AG04450 (cell line): ENCODE data around the gene HTR1E. TPM values are rescaled to one million over a fixed set of nuclear protein-coding genes. Genes with fewer than 3 reads are reported as not detected.

Experiments used
- CTCF ChIA-PET: fragments of 300-600, 350-600 bp; formaldehyde crosslinking; extraction: SDS; loops from one replicate; lab custom pipeline; 2022; ENCODE audit warnings: antibody characterized with exemption, inconsistent platforms; lab: Charles Lee
- POLR2A ChIA-PET: fragments of 350-600 bp; formaldehyde crosslinking; extraction: SDS; loops from one replicate; lab custom pipeline; 2021; ENCODE audit warnings: antibody characterized with exemption, inconsistent platforms; lab: Yijun Ruan, JAX
- DNase-seq: peaks from one replicate; pipeline ENCODE4 v3.0.0-alpha.2; 2011; ENCODE audit warnings: low read depth, low spot score
- H3K27ac ChIP-seq: one replicate; pipeline ENCODE4 v1.5.1; 2012; ENCODE audit warnings: low read depth, low read length, control low read depth
- H3K27me3 ChIP-seq: one replicate; pipeline ENCODE4 v1.6.0; 2012; ENCODE audit warnings: low read length; ENCODE audit not compliant: control insufficient read depth, insufficient read depth
- H3K4me3 ChIP-seq: 2 replicates; pipeline ENCODE4 v1.5.1; 2011; ENCODE audit warnings: mild to moderate bottlenecking, low read depth, low read length, control low read depth
- H3K9me3 ChIP-seq: 2 replicates; pipeline ENCODE4 v1.5.1; 2012; ENCODE audit warnings: low read length; ENCODE audit not compliant: control insufficient read depth, insufficient read depth
- polyA plus RNA-seq: library from polyadenylated mRNA; depleted of rRNA; stranded (reverse); fragments of >200 nt; gene quantifications from 2 replicates; pipeline ENCODE4 v1.2.3, GENCODE V29; 2011; rRNA removed
- small RNA-seq: library from RNA; depleted of rRNA; stranded (forward); fragments of <200 nt; gene quantifications from one replicate; pipeline ENCODE3, GENCODE V24; 2012; ENCODE audit warnings: low read depth; ENCODE audit not compliant: insufficient read length
- TF ChIP-seq, protein P1 (sequence below): IDR thresholded peaks from 2 replicates; pipeline ENCODE4 v1.5.1; 2011; ENCODE audit warnings: low read depth, low read length, control low read depth, inconsistent platforms

Gene HTR1E
- polyA plus RNA-seq, 1 experiment = not detected

DNA sequence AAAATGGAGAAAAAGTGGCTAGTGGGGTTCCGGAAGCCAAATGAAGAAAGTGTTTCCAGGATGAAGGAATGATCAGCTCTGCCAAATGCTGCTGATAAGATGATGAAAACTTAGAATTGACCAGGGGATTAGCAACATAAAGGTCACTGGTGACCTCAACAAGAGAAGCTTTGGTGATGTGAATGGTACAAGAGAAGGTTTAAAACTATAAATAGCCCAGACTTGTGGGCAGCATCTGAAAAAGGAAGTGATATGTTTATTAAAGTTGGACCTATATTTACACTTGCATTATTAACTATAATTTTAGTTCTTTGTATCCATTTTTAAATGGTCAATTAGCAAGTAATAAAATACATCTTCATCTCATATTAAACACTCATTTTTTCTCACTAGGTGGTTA lies 112.5 kb downstream of the HTR1E start:
- TF ChIP-seq, protein P1, sequence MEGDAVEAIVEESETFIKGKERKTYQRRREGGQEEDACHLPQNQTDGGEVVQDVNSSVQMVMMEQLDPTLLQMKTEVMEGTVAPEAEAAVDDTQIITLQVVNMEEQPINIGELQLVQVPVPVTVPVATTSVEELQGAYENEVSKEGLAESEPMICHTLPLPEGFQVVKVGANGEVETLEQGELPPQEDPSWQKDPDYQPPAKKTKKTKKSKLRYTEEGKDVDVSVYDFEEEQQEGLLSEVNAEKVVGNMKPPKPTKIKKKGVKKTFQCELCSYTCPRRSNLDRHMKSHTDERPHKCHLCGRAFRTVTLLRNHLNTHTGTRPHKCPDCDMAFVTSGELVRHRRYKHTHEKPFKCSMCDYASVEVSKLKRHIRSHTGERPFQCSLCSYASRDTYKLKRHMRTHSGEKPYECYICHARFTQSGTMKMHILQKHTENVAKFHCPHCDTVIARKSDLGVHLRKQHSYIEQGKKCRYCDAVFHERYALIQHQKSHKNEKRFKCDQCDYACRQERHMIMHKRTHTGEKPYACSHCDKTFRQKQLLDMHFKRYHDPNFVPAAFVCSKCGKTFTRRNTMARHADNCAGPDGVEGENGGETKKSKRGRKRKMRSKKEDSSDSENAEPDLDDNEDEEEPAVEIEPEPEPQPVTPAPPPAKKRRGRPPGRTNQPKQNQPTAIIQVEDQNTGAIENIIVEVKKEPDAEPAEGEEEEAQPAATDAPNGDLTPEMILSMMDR = no peak
- CTCF ChIA-PET = no interaction called here
- no peak for DNase-seq

DNA sequence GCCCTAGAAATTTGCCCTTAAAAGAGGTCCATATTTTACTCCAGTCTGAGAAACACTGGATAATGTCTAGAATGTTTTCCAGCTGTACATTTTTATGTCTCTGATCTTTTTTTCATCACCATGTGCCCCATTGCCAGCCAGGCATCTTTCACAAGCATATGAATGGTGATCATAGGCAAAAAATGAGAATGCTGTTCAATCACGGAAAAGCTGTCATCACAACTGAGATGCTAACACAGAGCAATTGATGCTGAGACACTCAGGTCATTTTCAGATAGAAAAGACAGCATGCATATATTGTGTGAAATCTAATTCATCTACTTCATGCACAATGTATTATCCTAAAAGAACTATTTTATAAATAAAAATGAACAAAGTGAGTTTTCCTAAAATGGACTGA lies 116.0 kb downstream of the HTR1E start:
- no peak overlapping the region for H3K4me3 ChIP-seq
- POLR2A ChIA-PET = no interaction called here

More for the DNA sequence above, 112.5 kb downstream of the HTR1E start:
- POLR2A ChIA-PET = no interaction called here
- no peak overlapping the region for H3K27ac ChIP-seq
- no peaks in the 10 kb centered on the region for H3K9me3 ChIP-seq
- H3K4me3 ChIP-seq = no peak overlapping the region
- no peaks in the 10 kb centered on the region for H3K27me3 ChIP-seq

DNA sequence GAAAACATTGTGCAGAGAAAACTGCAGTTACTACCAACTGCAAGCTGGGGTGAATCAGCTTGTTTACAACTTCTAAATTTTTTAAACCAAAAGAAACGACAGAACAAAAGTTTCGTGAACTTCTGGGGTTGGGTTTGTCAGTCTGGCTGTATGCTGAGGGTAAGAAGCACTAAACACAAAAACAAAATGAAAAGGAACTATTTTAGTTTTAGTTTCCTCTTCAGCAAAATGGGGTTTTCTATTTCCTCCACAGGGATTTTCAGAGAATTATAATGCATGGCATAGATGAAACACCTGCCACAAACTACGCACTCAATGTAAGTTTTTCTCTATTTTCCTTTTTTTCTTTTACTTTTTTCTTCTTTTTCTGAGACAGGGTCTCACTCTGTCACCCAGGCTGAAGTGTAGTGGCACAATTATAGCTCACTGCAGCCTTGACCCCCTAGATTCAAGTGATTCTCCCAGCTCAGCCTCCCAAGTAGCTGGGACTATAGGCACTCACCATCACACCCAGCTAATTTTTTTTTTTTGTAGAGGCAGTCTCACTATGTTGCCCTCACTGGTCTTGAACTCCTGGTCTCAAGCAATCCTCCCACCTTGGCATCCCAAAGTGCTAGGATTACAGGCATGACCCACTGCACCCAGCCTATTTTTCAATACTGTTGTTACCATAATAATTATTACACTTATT lies 117.0 kb downstream of the HTR1E start:
- POLR2A ChIA-PET = no interaction called here
- no peak overlapping the region for H3K4me3 ChIP-seq
- no peaks in the 10 kb centered on the region for H3K9me3 ChIP-seq
- TF ChIP-seq, protein P1 = no peak
- no peak overlapping the region for H3K27ac ChIP-seq
- no peak for DNase-seq
- CTCF ChIA-PET = no interaction called here
- no peaks in the 10 kb centered on the region for H3K27me3 ChIP-seq

More for the DNA sequence above, 116.0 kb downstream of the HTR1E start:
- H3K27ac ChIP-seq = no peak overlapping the region
- no peaks in the 10 kb centered on the region for H3K9me3 ChIP-seq
- H3K27me3 ChIP-seq = no peaks in the 10 kb centered on the region
- no peak for DNase-seq
- TF ChIP-seq, protein P1 = no peak
- CTCF ChIA-PET = no interaction called here

DNA sequence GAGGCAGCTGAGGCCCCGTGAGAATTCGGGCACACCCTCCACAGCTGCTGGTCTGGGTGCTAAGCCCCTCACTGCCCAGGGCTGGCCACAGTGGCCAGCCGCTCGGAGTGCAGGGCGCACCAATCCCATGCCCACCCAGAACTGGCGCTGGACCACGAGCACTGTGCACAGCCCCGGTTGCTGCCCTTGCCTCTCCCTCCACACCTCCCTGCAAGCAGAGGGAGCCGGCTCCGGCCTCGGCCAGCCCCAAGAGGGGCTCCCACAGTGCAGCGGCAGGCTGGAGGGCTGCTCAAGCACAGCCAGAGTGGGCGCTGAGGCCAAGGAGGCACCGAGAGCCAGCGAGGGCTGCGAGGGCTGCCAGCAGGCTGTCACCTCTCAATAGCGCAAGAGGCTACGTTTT lies 122.6 kb downstream of the HTR1E start:
- DNase-seq = no peak
- H3K4me3 ChIP-seq = no peak overlapping the region
- no peak overlapping the region for H3K27ac ChIP-seq
- ChIA-PET POLR2A (no interaction called here), CTCF (no interaction called here)
- H3K27me3 ChIP-seq = no peaks in the 10 kb centered on the region
- H3K9me3 ChIP-seq = no peaks in the 10 kb centered on the region
- TF ChIP-seq, protein P1 = no peak

DNA sequence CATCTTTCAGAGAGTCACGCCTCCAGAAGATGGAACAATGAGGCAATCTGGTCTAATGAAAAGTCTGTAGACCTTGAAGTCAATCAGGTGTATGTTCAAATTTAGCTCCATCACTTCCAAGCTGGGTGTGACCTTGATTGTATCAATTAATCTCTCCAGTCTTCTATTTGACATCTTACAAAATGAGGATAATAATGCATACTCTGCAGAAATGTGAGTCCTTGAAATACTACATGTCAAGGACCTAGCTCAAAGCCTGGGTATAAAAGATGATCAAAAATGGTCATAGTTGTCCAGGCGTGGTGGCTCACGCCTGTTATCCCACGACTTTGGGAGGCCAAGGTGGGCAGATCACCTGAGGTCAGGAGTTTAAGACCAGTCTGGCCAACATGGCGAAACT lies 127.8 kb downstream of the HTR1E start:
- TF ChIP-seq, protein P1 = no peak
- ChIA-PET CTCF (interaction anchor here (0.8 to 3.7 kb wide), 4 partner anchors 14 to 328 kb away, joined by 3 to 53 read pairs (median 5); no protein-coding TSS in a partner anchor), POLR2A (no interaction called here)
- Histone ChIP-seq H3K4me3 (no peak overlapping the region), H3K9me3 (no peaks in the 10 kb centered on the region), H3K27ac (no peak overlapping the region), H3K27me3 (peaks cover 5% of the 10 kb centered on the region)
- DNase-seq = no peak

Small RNA genes within 50 kb of the gene (small RNA-seq; reads per million reads assigned to genes)
- gene AL157777.2 = not detected
- not detected for gene MTHFD2P2

Other genes starting within 250 kb of the HTR1E start
- 0.19 and 0.26 TPM in 2 replicates for gene CGA, start 157.6 kb downstream of the HTR1E start, polyA plus RNA-seq
- 9.5 and 18.0 TPM in 2 replicates for gene ZNF292, start 218.0 kb downstream of the HTR1E start, polyA plus RNA-seq